GM12878 (cell line): ENCODE data around the gene FAM162B.

Experiments
- EP300 ChIP-seq, 2 experiments: fragments of 150-350 bp in 1 of 2; IDR thresholded peaks; 2 replicates each; pipeline ENCODE4 v1.6.1; 2011 to 2012; ENCODE audit warnings: low read depth in 2 of 2, low read length in 2 of 2, borderline replicate concordance in 1 of 2, improper control_type of control experiment in 1 of 2, inconsistent platforms in 1 of 2; ENCODE audit not compliant: control insufficient read depth in 1 of 2
- EZH2 ChIP-seq: IDR thresholded peaks from 2 replicates; pipeline ENCODE4 v1.6.1; 2012; ENCODE audit warnings: low read depth, mild to moderate bottlenecking, control low read depth, inconsistent platforms, low read length, borderline replicate concordance; ENCODE audit not compliant: control insufficient read depth
- POLR2A ChIP-seq: IDR thresholded peaks from 2 replicates; pipeline ENCODE4 v1.6.1; 2011; ENCODE audit warnings: low read depth, mild to moderate bottlenecking, low read length
- POLR2AphosphoS5 ChIP-seq: IDR thresholded peaks from 2 replicates; pipeline ENCODE4 v1.6.1; 2011; ENCODE audit warnings: mild to moderate bottlenecking, low read length, inconsistent platforms
- SMAD1 ChIP-seq: fragments of 450-650 bp; IDR thresholded peaks from 2 replicates; pipeline ENCODE4 v1.6.1; 2018; ENCODE audit warnings: mild to moderate bottlenecking, low read depth; ENCODE audit not compliant: partially characterized antibody
- TCF12 ChIP-seq: IDR thresholded peaks from 2 replicates; pipeline ENCODE4 v1.6.1; 2011; ENCODE audit warnings: low read depth, mild to moderate bottlenecking, low read length
- ZNF274 ChIP-seq: IDR thresholded peaks from one replicate; pipeline ENCODE4 v1.8.0; 2011; ENCODE audit not compliant: insufficient read length, insufficient read depth
- TF ChIP-seq, protein P1 (sequence below): IDR thresholded peaks from 2 replicates; pipeline ENCODE4 v1.6.1; 2012; ENCODE audit warnings: low read depth, low read length, improper control_type of control experiment
- TF ChIP-seq, protein P2 (sequence below), 3 experiments: IDR thresholded peaks in 2 of 3; conservative IDR thresholded peaks in 1 of 3; 2 replicates each; pipeline ENCODE4 v1.5.1; 2011; ENCODE audit warnings: low read depth in 3 of 3, low read length in 3 of 3, mild to moderate bottlenecking in 3 of 3, control low read depth in 2 of 3, moderate library complexity in 2 of 3, inconsistent platforms in 1 of 3, mixed read lengths in 1 of 3; ENCODE audit not compliant: control insufficient read depth in 2 of 3, insufficient read depth in 1 of 3; ENCODE audit errors: extremely low read depth in 1 of 3
- TF ChIP-seq, protein P3 (sequence below): fragments of 450-650 bp; IDR thresholded peaks from 2 replicates; pipeline ENCODE4 v1.6.1; 2017; ENCODE audit warnings: mild to moderate bottlenecking, moderate library complexity
- TF ChIP-seq, protein P4 (sequence below): fragments of 450-650 bp; IDR thresholded peaks from 2 replicates; pipeline ENCODE4 v1.6.1; 2017; ENCODE audit warnings: mild to moderate bottlenecking, low read depth, inconsistent platforms; ENCODE audit not compliant: poor library complexity, severe bottlenecking
- TF ChIP-seq, protein P5 (sequence below): IDR thresholded peaks from 2 replicates; pipeline ENCODE4 v1.6.1; 2012; ENCODE audit warnings: low read depth, low read length, improper control_type of control experiment

DNA sequence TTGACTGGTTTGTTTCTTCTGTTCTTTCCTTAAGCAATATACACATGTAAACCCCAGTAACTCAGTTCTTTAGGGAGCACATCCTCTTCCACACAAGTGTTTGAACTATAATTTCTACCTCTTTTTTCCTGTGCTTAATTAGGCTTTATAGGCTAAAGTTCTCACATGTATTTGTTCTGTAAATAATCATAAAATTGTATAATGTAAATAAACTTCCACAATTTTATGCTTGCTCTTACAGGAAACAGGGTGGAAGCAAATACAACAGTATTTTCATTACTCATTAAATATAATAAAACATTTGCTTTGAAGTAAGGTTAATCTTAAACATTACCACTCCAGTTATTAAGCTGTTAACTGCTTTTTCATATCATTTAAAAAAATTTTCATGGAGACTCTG lies 36.5 kb upstream of the FAM162B start:
- TF ChIP-seq TCF12 (no peak), POLR2A (no peak), EP300 (IDR thresholded peaks at IDR 0.05; ENCODE audit: borderline replicate concordance in 1 of 2, control insufficient read depth in 1 of 2, low read depth in 2 of 2, low read length in 2 of 2) (no peak), POLR2AphosphoS5 (no peak), ZNF274 (no peak), EZH2 (no peak), SMAD1 (no peak)
- TF ChIP-seq, protein P1, sequence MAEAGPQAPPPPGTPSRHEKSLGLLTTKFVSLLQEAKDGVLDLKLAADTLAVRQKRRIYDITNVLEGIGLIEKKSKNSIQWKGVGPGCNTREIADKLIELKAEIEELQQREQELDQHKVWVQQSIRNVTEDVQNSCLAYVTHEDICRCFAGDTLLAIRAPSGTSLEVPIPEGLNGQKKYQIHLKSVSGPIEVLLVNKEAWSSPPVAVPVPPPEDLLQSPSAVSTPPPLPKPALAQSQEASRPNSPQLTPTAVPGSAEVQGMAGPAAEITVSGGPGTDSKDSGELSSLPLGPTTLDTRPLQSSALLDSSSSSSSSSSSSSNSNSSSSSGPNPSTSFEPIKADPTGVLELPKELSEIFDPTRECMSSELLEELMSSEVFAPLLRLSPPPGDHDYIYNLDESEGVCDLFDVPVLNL, result no peak
- TF ChIP-seq, protein P2, sequence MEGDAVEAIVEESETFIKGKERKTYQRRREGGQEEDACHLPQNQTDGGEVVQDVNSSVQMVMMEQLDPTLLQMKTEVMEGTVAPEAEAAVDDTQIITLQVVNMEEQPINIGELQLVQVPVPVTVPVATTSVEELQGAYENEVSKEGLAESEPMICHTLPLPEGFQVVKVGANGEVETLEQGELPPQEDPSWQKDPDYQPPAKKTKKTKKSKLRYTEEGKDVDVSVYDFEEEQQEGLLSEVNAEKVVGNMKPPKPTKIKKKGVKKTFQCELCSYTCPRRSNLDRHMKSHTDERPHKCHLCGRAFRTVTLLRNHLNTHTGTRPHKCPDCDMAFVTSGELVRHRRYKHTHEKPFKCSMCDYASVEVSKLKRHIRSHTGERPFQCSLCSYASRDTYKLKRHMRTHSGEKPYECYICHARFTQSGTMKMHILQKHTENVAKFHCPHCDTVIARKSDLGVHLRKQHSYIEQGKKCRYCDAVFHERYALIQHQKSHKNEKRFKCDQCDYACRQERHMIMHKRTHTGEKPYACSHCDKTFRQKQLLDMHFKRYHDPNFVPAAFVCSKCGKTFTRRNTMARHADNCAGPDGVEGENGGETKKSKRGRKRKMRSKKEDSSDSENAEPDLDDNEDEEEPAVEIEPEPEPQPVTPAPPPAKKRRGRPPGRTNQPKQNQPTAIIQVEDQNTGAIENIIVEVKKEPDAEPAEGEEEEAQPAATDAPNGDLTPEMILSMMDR (IDR thresholded peaks at IDR 0.05 in 2 of 3, conservative IDR thresholded peaks at IDR 0.05 in 1 of 3; ENCODE audit: control insufficient read depth in 2 of 3, extremely low read depth in 1 of 3, insufficient read depth in 1 of 3, low read depth in 3 of 3, low read length in 3 of 3), result no peak
- TF ChIP-seq, protein P3, sequence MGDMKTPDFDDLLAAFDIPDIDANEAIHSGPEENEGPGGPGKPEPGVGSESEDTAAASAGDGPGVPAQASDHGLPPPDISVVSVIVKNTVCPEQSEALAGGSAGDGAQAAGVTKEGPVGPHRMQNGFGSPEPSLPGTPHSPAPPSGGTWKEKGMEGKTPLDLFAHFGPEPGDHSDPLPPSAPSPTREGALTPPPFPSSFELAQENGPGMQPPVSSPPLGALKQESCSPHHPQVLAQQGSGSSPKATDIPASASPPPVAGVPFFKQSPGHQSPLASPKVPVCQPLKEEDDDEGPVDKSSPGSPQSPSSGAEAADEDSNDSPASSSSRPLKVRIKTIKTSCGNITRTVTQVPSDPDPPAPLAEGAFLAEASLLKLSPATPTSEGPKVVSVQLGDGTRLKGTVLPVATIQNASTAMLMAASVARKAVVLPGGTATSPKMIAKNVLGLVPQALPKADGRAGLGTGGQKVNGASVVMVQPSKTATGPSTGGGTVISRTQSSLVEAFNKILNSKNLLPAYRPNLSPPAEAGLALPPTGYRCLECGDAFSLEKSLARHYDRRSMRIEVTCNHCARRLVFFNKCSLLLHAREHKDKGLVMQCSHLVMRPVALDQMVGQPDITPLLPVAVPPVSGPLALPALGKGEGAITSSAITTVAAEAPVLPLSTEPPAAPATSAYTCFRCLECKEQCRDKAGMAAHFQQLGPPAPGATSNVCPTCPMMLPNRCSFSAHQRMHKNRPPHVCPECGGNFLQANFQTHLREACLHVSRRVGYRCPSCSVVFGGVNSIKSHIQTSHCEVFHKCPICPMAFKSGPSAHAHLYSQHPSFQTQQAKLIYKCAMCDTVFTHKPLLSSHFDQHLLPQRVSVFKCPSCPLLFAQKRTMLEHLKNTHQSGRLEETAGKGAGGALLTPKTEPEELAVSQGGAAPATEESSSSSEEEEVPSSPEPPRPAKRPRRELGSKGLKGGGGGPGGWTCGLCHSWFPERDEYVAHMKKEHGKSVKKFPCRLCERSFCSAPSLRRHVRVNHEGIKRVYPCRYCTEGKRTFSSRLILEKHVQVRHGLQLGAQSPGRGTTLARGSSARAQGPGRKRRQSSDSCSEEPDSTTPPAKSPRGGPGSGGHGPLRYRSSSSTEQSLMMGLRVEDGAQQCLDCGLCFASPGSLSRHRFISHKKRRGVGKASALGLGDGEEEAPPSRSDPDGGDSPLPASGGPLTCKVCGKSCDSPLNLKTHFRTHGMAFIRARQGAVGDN, result no peak
- TF ChIP-seq, protein P4, sequence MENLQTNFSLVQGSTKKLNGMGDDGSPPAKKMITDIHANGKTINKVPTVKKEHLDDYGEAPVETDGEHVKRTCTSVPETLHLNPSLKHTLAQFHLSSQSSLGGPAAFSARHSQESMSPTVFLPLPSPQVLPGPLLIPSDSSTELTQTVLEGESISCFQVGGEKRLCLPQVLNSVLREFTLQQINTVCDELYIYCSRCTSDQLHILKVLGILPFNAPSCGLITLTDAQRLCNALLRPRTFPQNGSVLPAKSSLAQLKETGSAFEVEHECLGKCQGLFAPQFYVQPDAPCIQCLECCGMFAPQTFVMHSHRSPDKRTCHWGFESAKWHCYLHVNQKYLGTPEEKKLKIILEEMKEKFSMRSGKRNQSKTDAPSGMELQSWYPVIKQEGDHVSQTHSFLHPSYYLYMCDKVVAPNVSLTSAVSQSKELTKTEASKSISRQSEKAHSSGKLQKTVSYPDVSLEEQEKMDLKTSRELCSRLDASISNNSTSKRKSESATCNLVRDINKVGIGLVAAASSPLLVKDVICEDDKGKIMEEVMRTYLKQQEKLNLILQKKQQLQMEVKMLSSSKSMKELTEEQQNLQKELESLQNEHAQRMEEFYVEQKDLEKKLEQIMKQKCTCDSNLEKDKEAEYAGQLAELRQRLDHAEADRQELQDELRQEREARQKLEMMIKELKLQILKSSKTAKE, result no peak
- TF ChIP-seq, protein P5, sequence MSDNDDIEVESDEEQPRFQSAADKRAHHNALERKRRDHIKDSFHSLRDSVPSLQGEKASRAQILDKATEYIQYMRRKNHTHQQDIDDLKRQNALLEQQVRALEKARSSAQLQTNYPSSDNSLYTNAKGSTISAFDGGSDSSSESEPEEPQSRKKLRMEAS, result no peak
